Stimulated activated CD8-positive, alpha-beta memory T cell treated with anti-CD3 and anti-CD28 coated beads, Interleukin-4, amount 100 ng/mL, for 4 hours (primary cell): ENCODE data around the gene TNFSF12.

Experiments used
- DNase-seq, 2 donors: peaks; one replicate each; pipeline ENCODE4 v3.0.0-alpha.2; 2020; ENCODE audit warnings: low read depth in 2 of 2, low spot score in 1 of 2

The TNFSF12 gene

GRCh38 chr17:7563115-7563869, 14.4 kb downstream of the TNFSF12 start:
- DNase-seq = no peak

GRCh38 chr17:7569571-7569970, 20.7 kb downstream of the TNFSF12 start:
- DNase-seq = no peak

- no peak for DNase-seq
Measured at GRCh38 chr17:7570351-7570750, 21.5 kb downstream of the TNFSF12 start.

- DNase-seq = no peak
Measured at GRCh38 chr17:7572338-7572587, 23.4 kb downstream of the TNFSF12 start.

GRCh38 chr17:7572588-7573323, 23.9 kb downstream of the TNFSF12 start:
- peak; percentile 99 to 100 for DNase-seq

GRCh38 chr17:7573324-7574080, 24.6 kb downstream of the TNFSF12 start:
- DNase-seq = peak; percentile 77 to 88

GRCh38 chr17:7574176-7574953, 25.5 kb downstream of the TNFSF12 start:
- no peak for DNase-seq

- no peak for DNase-seq
Measured at GRCh38 chr17:7575481-7575883, 26.6 kb downstream of the TNFSF12 start.

GRCh38 chr17:7575959-7576358, 27.1 kb downstream of the TNFSF12 start:
- DNase-seq = no peak

- no peak for DNase-seq
Measured at GRCh38 chr17:7576432-7576937, 27.6 kb downstream of the TNFSF12 start.

- no peak for DNase-seq
Measured at GRCh38 chr17:7577327-7578199, 28.7 kb downstream of the TNFSF12 start.

- DNase-seq = peak; percentile 50 to 52
Measured at GRCh38 chr17:7579001-7579833, 30.4 kb downstream of the TNFSF12 start, which contains the start of gene CD68. Gene CD68 (plus strand): TSS chr17:7579638. CDS start chr17:7579678, 40 bp downstream.

GRCh38 chr17:7579834-7580603, 31.2 kb downstream of the TNFSF12 start:
- no peak for DNase-seq

GRCh38 chr17:7580604-7581575, 32.0 kb downstream of the TNFSF12 start:
- no peak for DNase-seq

GRCh38 chr17:7582396-7583252, 33.8 kb downstream of the TNFSF12 start:
- DNase-seq = no peak
